GM10847 (cell line): ENCODE measurements around the gene POU2AF2.

ENCODE experiments used
- POLR2A ChIP-seq: IDR thresholded peaks from 2 replicates; pipeline ENCODE4 v1.6.1; 2011; ENCODE audit not compliant: insufficient read length; ENCODE audit errors: extremely low read depth

POU2AF2 gene, protein sequence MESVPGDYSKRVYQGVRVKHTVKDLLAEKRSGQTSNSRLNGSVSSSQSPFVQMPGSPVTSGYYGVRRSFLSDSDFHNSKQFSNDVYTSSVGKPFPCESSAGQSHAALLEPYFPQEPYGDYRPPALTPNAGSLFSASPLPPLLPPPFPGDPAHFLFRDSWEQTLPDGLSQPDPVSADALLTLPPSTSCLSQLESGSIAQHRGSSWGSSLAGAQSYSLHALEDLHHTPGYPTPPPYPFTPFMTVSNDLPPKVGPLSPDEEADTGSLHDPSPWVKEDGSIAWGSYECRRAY

DNA sequence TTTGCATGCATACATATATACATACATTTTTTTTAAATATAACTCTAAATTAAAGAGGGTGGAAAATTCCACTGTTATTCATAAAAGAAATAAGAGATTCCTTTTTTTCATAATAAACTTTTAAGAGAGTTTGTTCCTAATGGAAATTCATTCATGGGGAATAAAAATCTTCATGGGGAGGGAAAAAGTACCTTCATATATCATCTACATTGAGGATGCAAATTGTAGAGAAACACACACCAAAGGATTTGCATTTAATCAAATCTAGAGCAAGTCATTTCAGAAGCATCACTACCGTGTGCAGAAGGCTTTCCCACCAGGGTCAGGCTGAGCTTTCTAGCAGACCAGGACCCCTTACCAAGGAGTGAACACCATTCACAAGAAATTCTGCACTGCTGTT lies at the start of gene POU2AF2:
TSS of gene POU2AF2 (plus strand) at position 301 of the 400 bp plus-strand sequence. CDS start 129 bp downstream, outside the sequence.
- TF ChIP-seq POLR2A = no peak

DNA sequence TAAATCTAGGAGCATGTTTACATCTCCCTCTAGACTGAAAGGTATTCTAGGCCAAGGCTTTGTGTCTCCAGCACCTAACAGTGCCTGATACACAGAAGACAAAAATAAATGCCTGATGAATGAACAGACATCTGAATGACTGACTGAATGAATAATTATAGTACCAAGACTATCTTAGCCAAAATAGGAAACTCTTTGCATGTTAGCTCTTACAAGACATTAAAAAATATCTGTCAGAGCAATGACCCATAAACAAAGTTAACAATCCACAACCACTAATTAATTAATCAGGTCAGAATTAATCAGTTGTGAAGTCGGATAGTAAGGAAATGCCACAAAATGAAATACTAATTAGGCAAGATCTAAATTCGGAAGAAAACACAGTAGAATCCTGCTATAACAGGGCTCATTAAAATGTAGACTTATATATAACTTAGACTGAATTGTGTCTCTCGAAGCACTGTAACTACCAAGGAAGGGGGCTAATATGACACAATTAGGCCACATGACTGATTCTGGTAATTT lies 45.5 kb upstream of the POU2AF2 start:
- TF ChIP-seq POLR2A = no peak

DNA sequence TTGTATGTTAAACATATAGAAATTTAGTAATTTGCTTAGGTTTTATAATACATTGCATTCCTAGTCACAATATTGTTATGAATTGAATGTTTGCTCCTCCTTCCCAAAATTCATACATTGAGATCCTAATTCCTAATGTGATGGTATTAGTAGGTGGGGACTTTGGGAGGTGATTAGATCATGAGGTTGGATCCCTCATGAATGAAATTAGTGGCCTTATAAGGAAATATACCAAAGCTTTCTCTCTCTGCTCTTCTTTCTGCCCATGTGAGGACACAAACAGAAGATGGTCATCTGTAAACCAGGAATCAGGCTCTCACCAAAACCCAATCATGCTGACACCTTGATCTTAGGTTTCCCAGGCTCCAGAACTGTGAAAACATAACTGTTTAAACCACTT lies 41.3 kb upstream of the POU2AF2 start:
- no peak for TF ChIP-seq POLR2A

DNA sequence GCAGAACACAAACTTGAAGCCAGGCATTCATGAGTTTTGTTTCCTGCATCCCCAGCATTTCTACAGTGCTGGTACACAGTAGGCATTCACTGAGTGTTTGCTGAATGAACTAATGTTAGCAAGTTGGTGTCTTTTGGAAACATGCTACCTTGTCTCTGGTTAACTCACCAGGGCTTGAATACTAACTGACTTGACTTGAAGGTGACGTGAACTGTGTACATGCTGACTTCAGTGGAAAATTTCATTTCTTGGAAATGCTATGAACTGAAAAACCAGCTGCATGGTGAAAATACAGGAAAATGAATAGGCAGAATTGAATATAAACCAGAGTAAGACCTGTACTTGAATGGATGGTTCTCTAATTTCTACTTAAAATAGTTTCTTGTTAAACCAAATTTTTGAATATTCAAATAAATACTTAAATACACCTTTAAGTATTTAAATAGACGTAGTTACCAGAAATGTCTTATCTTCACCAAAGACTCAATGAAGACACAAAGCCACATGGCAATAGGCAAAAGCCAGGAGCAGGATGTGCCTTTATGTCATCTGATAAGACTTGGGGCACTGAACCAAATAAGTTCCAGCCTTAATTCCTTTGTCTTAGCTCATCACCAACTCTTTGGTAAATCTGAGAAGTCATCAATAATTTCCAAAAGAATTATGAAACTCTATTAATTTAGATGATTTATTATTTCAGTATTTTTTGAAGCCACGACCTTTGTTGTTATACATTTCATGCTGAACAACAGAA lies 39.7 kb upstream of the POU2AF2 start:
- no peak for TF ChIP-seq POLR2A

DNA sequence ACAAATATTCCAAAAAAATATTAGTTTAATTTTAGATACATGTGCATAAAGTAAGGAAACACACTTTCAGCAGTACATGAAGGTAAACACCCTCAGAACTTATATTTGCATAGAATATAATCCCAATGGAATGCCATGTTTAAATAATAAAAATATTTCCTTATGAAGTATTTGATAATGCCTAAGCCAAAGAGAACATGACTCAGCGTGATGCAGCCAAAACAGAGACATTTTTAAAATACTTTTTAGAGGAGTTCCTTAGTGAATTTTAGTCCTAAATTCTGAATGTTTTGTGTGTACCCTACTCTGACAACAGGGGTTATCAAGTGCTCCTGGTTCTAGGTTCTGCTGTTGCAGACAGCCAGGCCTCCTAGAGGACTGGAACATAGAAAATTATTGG lies 39.1 kb upstream of the POU2AF2 start:
- TF ChIP-seq POLR2A = no peak

DNA sequence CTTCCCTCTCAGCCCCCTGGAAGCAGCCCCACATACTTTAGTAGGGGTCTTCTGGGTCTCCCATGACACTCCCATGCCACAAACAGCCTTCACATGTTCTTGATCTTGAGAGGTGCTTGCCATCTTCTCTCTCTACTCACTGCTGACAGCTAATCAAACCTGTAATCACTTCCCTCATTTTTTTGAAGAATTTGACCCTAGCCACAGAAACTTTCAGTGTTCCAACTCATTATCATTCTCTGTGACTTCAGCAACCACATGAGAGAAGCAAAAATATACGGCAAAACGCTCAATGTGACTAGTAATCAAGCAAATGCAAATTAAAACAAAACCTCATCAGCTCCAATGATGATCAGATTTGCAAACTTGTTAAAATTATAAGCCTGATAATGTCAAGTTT lies 38.3 kb upstream of the POU2AF2 start:
- no peak for TF ChIP-seq POLR2A

DNA sequence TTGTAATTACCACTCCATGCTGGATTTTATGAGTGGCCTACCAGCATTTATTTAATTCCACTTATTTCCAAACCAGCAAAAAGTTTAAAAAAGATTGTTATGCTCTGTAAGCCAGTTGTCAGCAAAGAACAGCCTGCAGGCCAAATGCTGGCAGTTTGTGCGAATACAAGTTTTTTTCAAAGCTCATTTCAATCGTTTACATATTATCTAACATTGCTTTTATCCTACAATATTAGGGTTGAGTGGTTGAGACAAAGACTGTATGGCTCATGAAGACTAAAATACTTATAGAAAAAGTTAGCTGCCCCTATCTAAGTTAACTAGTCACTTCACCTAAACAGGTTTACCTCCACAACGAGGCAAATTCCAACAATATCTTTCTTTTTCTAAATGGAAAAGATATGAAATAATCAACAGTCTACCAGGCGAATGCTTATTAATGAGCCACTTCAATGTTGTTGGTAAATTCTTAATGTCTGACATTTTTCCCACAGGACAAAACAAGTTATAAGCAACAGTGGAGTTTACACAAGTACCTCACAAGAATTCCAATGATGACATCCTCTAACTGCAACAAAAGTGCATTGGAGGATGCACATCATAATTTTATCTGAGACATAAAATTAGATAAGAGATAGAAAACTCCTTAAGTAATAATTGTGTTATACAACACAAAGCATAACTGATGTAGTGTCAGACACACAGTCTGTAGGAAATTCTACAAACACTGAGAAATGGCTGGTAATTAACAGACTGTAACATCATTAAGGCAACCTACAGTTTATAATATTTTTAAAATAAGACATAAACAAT lies 35.8 kb upstream of the POU2AF2 start:
- no peak for TF ChIP-seq POLR2A

DNA sequence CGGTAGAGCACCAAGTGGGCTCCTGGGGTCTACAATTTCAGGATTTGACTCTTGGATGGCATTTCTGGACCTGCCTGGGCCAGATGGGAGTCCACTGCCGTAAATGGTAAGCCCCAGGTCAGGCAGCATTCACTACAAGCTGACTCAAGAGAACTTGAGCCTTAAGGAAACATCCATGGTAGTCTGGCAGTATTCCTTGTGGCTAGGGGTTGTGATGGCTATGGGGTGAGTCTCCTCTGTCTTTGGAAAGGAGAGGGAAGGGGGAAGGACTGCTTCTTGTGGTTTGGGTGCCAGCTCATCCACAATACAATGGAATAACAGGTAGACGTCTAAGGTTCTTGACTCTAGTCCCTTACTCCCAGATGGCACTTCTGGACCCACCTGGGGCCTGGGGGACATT lies 32.3 kb upstream of the POU2AF2 start:
- TF ChIP-seq POLR2A = no peak

DNA sequence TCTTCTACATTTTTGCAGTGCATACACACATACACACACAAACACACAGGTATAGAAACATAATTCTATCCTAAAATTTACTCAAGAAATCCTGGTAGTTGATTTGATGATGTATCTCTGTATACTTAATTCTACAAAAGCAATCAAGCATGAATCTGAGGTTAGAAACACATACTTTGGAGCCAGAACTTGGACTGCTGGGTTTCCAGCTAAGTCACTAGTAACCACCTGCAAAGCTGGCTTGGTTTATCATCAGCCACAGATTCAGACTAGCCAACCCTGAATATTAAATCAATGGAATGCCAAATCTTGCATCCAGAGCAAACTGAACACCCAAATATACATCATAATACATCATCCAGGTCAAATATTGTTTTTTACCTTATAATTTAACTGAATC lies 24.8 kb upstream of the POU2AF2 start:
- no peak for TF ChIP-seq POLR2A

DNA sequence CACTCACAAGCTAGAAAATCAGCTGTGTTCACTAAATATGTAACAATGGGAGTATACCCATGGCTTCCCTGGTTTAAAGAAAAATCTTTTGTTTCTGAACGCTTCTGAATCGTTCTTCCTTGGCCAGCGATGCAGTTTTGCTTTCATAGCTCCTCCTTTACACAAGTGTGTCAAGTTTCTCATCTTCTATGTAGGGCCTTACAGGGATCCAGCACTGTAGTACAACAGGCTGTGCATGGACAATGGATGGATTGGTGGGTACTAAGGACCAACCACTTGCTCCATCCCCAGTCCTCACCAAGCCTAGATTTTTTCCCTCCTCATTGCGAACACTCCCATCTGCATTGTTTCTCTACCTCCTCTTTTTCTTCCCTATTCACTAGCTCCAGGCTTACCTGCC lies 24.3 kb upstream of the POU2AF2 start:
- TF ChIP-seq POLR2A = no peak

DNA sequence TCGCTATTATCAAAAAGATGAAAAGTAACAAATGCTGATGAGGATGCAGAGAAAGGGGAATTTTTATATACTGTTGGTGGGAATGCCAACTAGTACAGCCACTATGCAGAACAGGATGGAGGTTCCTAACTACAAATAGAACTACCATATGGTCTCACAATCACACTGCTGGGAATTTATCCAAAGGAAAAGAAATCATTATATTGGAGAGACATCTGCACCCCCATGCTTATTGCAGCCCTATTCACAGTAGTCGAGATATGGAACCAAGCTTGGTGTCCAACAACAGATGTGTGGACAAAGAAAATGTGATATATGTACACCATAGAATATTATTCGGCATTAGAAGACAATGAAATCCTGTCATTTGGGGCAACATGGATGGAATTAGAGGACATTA lies 19.6 kb upstream of the POU2AF2 start:
- TF ChIP-seq POLR2A = no peak

DNA sequence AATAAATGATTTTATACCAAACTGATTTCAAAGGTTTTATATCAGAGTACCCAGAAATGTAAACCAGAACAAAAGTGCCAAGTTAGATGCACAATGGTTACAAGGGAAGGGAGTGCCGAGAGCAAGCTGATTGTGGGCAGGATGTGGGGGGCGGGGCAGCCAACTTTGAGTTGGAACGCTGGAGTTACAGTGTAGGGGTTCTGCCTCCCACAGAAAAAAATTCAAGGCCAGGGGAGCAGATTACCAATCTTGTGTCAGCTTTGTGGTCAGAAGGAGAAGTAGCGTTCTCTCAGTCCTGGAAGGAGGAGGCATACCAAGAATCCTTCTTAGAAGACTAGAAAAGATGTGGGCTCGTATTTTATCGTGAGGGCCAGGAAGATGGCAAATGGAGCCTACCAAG lies 15.9 kb upstream of the POU2AF2 start:
- no peak for TF ChIP-seq POLR2A

DNA sequence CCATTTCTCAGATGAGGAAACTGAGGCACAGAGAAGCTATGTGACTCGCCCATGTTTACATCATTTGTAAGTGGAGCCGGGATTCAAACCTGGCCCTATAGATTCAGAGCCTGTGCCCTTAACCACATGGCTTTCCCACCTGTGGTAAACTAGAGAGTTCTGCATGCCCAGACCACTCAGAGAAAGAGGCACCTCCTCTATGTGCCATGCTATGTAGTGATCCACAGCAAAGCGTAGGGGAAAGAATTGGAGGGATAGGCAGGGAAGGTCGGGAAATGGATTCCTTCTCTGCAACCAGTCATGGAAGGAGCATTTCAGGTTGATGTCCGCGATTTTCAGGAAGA lies 15.4 kb upstream of the POU2AF2 start:
- TF ChIP-seq POLR2A = no peak

DNA sequence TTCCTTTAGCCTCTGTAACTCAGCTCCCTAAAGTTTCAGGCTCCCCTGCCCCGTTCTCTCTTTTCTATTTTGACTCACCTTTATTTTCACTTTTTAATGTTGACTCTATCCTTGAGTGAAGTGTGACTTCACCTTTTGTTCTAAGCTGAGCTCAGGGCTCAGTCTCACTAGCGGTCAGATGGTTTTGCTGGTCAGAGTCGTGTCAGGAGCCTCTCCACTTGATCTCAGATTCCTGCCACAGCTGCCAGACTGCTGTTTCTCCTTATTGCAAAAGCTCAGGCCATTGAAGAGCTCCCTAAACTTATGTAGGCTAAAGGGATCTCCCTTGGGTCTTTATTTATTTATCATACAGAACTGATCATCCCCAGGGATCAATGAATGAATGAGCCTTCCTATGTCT lies 13.7 kb upstream of the POU2AF2 start:
- no peak for TF ChIP-seq POLR2A

DNA sequence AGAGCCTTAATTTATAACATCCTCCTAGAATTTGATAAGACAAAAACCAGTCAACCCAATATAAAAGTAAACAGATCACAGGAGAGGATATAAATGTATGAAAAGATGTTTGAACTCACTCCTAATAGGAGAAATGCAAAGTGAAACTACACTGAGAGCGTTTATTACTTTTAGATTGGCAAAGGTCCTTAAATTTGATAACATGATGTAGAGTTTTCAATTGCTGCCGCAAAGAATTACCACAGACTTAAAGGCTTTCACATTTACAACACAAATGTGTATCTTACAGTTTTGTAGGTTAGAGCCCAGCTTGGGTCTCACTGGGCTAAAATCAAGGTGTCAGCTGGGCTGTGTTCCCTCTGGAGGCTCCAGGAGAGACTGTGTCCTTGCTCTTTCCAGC lies 9.1 kb upstream of the POU2AF2 start:
- TF ChIP-seq POLR2A = no peak

DNA sequence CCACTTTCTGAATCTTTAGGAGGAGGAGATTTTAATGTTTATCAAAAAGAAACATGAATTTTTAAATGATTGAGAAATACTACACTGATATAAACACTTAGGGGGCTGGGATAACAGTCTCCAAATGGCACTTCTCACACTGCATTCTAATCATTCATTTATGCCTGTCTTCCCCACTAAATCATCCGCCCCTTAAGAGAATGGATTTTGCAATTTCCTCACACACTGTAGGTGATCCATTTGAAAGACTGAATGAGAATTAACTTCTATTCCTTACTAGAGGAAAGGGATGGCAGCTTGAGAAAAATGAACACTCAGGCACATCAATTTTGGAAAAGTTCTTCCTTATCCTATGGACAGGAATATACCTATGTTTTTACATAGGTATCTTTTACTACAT lies 7.6 kb upstream of the POU2AF2 start:
- TF ChIP-seq POLR2A = no peak
